H1 (cell line): ENCODE measurements around the gene KCNQ1. TPM values are rescaled to one million over a fixed set of nuclear protein-coding genes. Genes with fewer than 3 reads are reported as not detected.

Experiments
- JUN ChIP-seq: IDR thresholded peaks from 2 replicates; pipeline ENCODE4 v1.6.1; 2011; ENCODE audit warnings: low read depth, mild to moderate bottlenecking, improper control_type of control experiment, low read length
- PHF8 ChIP-seq: fragments of 200-600 bp; sonication (generic); conservative IDR thresholded peaks from 2 replicates; pipeline ENCODE4 v1.7.1; 2012; ENCODE audit warnings: low read depth, mild to moderate bottlenecking, inconsistent platforms, low read length, moderate library complexity
- polyA plus RNA-seq, 7 experiments: library from polyadenylated mRNA; depleted of rRNA in 3 of 7; stranded (reverse) in 5 of 7; unstranded in 2 of 7; fragments of >200 nt in 5 of 7; fragments of 200-250 nt in 2 of 7; gene quantifications; 1 replicate in 5 of 7; 2 replicates in 1 of 7; 4 replicates in 1 of 7; pipeline versions ENCODE4 v1.2.1 to v1.2.3, GENCODE V29; 2011 to 2013; ENCODE audit warnings: missing spikeins in 2 of 7, mixed read lengths in 2 of 7
- total RNA-seq: library from RNA; stranded (reverse); fragmentation: NEBNext Ultra II Directional; extraction: Animal tissue kit (Norgen Biotek cat#: 25700); gene quantifications from 2 replicates; pipeline ENCODE4 v1.2.1, GENCODE V29; 2021
- TF ChIP-seq, protein P1 (sequence below): fragments of 300-600 bp; sonication (generic); IDR thresholded peaks from 2 replicates; pipeline ENCODE4 v1.7.1; 2012; ENCODE audit warnings: low read length, moderate library complexity, mild to moderate bottlenecking, inconsistent platforms; ENCODE audit not compliant: insufficient replicate concordance
- TF ChIP-seq, protein P2 (sequence below): IDR thresholded peaks from 2 replicates; pipeline ENCODE4 v1.6.1; 2012; ENCODE audit warnings: inconsistent platforms
- TF ChIP-seq, protein P3 (sequence below): IDR thresholded peaks from 2 replicates; pipeline ENCODE4 v1.6.1; 2012; ENCODE audit warnings: inconsistent platforms

The KCNQ1 gene
- total and polyA plus RNA-seq, 2 of the 8 experiments (the other 6 are each of a cell fraction or from before 2014, with no cell fraction given): 1.9 to 2.0 TPM

DNA sequence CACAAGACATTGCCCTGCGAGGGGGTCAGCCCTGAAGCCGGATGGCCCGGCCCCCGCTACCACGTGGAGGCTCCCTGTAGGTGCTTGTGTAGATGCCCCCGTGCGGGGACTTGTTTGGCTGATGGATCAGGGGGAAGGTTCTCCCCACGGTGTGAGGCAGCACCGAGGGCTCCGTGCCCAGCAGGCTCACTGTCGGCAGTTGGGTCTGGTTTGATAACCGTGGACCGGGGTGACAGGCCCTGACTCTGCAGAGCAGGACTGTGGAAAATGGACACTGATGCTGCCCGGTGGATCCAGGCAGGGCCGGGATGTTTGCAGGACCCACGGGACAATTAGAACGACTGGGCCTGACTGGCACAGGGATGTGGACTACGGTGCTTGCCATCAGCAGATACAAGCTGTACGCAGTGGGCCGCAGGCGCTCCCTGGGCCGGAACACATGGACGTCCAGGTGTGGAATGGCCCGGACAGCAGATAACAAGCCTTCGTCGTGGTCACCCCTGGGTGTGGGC lies 19.0 kb downstream of the KCNQ1 start (continued):
- TF ChIP-seq, protein P1, sequence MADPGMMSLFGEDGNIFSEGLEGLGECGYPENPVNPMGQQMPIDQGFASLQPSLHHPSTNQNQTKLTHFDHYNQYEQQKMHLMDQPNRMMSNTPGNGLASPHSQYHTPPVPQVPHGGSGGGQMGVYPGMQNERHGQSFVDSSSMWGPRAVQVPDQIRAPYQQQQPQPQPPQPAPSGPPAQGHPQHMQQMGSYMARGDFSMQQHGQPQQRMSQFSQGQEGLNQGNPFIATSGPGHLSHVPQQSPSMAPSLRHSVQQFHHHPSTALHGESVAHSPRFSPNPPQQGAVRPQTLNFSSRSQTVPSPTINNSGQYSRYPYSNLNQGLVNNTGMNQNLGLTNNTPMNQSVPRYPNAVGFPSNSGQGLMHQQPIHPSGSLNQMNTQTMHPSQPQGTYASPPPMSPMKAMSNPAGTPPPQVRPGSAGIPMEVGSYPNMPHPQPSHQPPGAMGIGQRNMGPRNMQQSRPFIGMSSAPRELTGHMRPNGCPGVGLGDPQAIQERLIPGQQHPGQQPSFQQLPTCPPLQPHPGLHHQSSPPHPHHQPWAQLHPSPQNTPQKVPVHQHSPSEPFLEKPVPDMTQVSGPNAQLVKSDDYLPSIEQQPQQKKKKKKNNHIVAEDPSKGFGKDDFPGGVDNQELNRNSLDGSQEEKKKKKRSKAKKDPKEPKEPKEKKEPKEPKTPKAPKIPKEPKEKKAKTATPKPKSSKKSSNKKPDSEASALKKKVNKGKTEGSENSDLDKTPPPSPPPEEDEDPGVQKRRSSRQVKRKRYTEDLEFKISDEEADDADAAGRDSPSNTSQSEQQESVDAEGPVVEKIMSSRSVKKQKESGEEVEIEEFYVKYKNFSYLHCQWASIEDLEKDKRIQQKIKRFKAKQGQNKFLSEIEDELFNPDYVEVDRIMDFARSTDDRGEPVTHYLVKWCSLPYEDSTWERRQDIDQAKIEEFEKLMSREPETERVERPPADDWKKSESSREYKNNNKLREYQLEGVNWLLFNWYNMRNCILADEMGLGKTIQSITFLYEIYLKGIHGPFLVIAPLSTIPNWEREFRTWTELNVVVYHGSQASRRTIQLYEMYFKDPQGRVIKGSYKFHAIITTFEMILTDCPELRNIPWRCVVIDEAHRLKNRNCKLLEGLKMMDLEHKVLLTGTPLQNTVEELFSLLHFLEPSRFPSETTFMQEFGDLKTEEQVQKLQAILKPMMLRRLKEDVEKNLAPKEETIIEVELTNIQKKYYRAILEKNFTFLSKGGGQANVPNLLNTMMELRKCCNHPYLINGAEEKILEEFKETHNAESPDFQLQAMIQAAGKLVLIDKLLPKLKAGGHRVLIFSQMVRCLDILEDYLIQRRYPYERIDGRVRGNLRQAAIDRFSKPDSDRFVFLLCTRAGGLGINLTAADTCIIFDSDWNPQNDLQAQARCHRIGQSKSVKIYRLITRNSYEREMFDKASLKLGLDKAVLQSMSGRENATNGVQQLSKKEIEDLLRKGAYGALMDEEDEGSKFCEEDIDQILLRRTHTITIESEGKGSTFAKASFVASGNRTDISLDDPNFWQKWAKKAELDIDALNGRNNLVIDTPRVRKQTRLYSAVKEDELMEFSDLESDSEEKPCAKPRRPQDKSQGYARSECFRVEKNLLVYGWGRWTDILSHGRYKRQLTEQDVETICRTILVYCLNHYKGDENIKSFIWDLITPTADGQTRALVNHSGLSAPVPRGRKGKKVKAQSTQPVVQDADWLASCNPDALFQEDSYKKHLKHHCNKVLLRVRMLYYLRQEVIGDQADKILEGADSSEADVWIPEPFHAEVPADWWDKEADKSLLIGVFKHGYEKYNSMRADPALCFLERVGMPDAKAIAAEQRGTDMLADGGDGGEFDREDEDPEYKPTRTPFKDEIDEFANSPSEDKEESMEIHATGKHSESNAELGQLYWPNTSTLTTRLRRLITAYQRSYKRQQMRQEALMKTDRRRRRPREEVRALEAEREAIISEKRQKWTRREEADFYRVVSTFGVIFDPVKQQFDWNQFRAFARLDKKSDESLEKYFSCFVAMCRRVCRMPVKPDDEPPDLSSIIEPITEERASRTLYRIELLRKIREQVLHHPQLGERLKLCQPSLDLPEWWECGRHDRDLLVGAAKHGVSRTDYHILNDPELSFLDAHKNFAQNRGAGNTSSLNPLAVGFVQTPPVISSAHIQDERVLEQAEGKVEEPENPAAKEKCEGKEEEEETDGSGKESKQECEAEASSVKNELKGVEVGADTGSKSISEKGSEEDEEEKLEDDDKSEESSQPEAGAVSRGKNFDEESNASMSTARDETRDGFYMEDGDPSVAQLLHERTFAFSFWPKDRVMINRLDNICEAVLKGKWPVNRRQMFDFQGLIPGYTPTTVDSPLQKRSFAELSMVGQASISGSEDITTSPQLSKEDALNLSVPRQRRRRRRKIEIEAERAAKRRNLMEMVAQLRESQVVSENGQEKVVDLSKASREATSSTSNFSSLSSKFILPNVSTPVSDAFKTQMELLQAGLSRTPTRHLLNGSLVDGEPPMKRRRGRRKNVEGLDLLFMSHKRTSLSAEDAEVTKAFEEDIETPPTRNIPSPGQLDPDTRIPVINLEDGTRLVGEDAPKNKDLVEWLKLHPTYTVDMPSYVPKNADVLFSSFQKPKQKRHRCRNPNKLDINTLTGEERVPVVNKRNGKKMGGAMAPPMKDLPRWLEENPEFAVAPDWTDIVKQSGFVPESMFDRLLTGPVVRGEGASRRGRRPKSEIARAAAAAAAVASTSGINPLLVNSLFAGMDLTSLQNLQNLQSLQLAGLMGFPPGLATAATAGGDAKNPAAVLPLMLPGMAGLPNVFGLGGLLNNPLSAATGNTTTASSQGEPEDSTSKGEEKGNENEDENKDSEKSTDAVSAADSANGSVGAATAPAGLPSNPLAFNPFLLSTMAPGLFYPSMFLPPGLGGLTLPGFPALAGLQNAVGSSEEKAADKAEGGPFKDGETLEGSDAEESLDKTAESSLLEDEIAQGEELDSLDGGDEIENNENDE: no peak
- TF ChIP-seq PHF8 (no peak), JUN (no peak)
- TF ChIP-seq, protein P2, sequence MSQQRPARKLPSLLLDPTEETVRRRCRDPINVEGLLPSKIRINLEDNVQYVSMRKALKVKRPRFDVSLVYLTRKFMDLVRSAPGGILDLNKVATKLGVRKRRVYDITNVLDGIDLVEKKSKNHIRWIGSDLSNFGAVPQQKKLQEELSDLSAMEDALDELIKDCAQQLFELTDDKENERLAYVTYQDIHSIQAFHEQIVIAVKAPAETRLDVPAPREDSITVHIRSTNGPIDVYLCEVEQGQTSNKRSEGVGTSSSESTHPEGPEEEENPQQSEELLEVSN: no peak
- TF ChIP-seq, protein P3, sequence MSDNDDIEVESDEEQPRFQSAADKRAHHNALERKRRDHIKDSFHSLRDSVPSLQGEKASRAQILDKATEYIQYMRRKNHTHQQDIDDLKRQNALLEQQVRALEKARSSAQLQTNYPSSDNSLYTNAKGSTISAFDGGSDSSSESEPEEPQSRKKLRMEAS: no peak
